H1 (cell line): ENCODE measurements around the gene SLC26A8. TPM values are rescaled to one million over a fixed set of nuclear protein-coding genes. Genes with fewer than 3 reads are reported as not detected.

Source experiments
- CTCF ChIA-PET: fragments of 300-600 bp; sonication (Branson Sonifier 250); formaldehyde crosslinking; loops from one replicate; lab custom pipeline; 2021; ENCODE audit not compliant: partially characterized antibody; lab: Charles Lee
- POLR2A ChIA-PET: fragments of 300-600 bp; sonication (Branson Sonifier 250); formaldehyde crosslinking; loops from one replicate; lab custom pipeline; 2021; ENCODE audit warnings: inconsistent platforms; ENCODE audit not compliant: partially characterized antibody; lab: Charles Lee
- DNase-seq, 2 experiments: peaks; one replicate each; pipeline versions ENCODE4 v3.0.0 to v3.0.0-alpha.2; 2010 to 2022; ENCODE audit warnings: low spot score in 2 of 2, low read depth in 1 of 2, mixed read lengths in 1 of 2
- FAIRE-seq: peaks from 2 replicates; lab custom pipeline; 2011; peaks lifted over from hg19 to GRCh38; lab: Jason Lieb, UNC
- H2AFZ ChIP-seq: 2 replicates; pipeline ENCODE4 v1.8.1; 2012; ENCODE audit warnings: low read length, inconsistent platforms
- H2AK5ac ChIP-seq: 2 replicates; pipeline ENCODE4 v1.6.1; 2013; ENCODE audit warnings: low read depth, low read length
- H2BK120ac ChIP-seq: replicated peaks from 2 replicates; pipeline ENCODE3; 2013; ENCODE audit warnings: low read depth, low read length, inconsistent platforms
- H2BK12ac ChIP-seq: 2 replicates; pipeline ENCODE4 v1.6.1; 2013; ENCODE audit warnings: low read depth, low read length
- H2BK15ac ChIP-seq: 2 replicates; pipeline ENCODE4 v1.6.1; 2013; ENCODE audit warnings: low read length
- H2BK20ac ChIP-seq: 2 replicates; pipeline ENCODE4 v1.6.1; 2013; ENCODE audit warnings: low read length
- H2BK5ac ChIP-seq: 2 replicates; pipeline ENCODE4 v1.6.1; 2013; ENCODE audit warnings: low read depth, low read length
- H3K14ac ChIP-seq: 2 replicates; pipeline ENCODE4 v1.6.1; 2013; ENCODE audit warnings: inconsistent platforms; ENCODE audit not compliant: insufficient read length
- H3K18ac ChIP-seq: 2 replicates; pipeline ENCODE4 v1.6.1; 2013; ENCODE audit warnings: low read length; ENCODE audit errors: extremely low read depth
- H3K23ac ChIP-seq: 2 replicates; pipeline ENCODE4 v1.6.1; 2013; ENCODE audit warnings: inconsistent platforms; ENCODE audit not compliant: insufficient read length
- H3K23me2 ChIP-seq: 2 replicates; pipeline ENCODE4 v1.6.1; 2013; ENCODE audit warnings: low read depth, low read length
- H3K27ac ChIP-seq: 2 replicates; pipeline ENCODE4 v1.6.1; 2011; ENCODE audit warnings: low read depth, low read length, inconsistent platforms
- H3K27me3 ChIP-seq, 4 experiments: replicated peaks in 1 of 4; 1 replicate in 1 of 4; 2 replicates in 3 of 4; pipeline versions ENCODE4 v1.6.1 to v1.8.1; 2011 to 2013; ENCODE audit warnings: low read length in 3 of 4, mild to moderate bottlenecking in 3 of 4, inconsistent platforms in 2 of 4, mixed read lengths in 2 of 4, moderate library complexity in 1 of 4; ENCODE audit not compliant: control insufficient read depth in 3 of 4, insufficient read depth in 3 of 4; ENCODE audit errors: extremely low read depth in 1 of 4
- H3K36me3 ChIP-seq, 4 experiments: 2 replicates each; pipeline versions ENCODE4 v1.6.1 to v1.8.1; 2011 to 2013; ENCODE audit warnings: mild to moderate bottlenecking in 4 of 4, low read length in 3 of 4, moderate library complexity in 2 of 4, control low read depth in 1 of 4, inconsistent platforms in 1 of 4; ENCODE audit not compliant: insufficient read depth in 4 of 4, control insufficient read depth in 2 of 4
- H3K4ac ChIP-seq: replicated peaks from 2 replicates; pipeline ENCODE3; 2013; ENCODE audit warnings: low read length, low read depth, mixed read lengths, inconsistent platforms; ENCODE audit not compliant: insufficient read length
- H3K4me1 ChIP-seq, 4 experiments: replicated peaks in 1 of 4; 1 replicate in 1 of 4; 2 replicates in 3 of 4; pipeline versions ENCODE4 v1.6.1 to v1.8.1; 2011 to 2013; ENCODE audit warnings: low read length in 3 of 4, inconsistent platforms in 2 of 4, mixed read lengths in 1 of 4; ENCODE audit not compliant: insufficient read depth in 4 of 4, control insufficient read depth in 3 of 4
- H3K4me2 ChIP-seq, 2 experiments: 2 replicates each; pipeline versions ENCODE4 v1.6.1 to v1.8.1; 2011 to 2013; ENCODE audit warnings: low read depth in 2 of 2, low read length in 2 of 2, control low read depth in 1 of 2, inconsistent platforms in 1 of 2, mild to moderate bottlenecking in 1 of 2; ENCODE audit not compliant: insufficient read depth in 1 of 2
- H3K4me3 ChIP-seq, 4 experiments: fragments of 200-600, 300-600 bp in 1 of 4; sonication (generic), shearing (Covaris generic), sonication (Bioruptor Twin) in 1 of 4; 2 replicates each; pipeline versions ENCODE4 v1.5.1 to v1.8.1; 2011 to 2016; ENCODE audit warnings: low read length in 4 of 4, low read depth in 3 of 4, control low read depth in 2 of 4, inconsistent platforms in 2 of 4, mild to moderate bottlenecking in 2 of 4, mixed read lengths in 1 of 4, moderate library complexity in 1 of 4; ENCODE audit not compliant: insufficient read depth in 2 of 4; ENCODE audit errors: extremely low read depth in 1 of 4
- H3K56ac ChIP-seq: replicated peaks from 2 replicates; pipeline ENCODE3; 2013; ENCODE audit warnings: low read depth, mild to moderate bottlenecking, mixed read lengths, low read length, inconsistent platforms; ENCODE audit not compliant: insufficient read length
- H3K79me1 ChIP-seq: 2 replicates; pipeline ENCODE4 v1.6.1; 2013; ENCODE audit warnings: low read depth, low read length, control low read depth
- H3K79me2 ChIP-seq, 2 experiments: 2 replicates each; pipeline versions ENCODE4 v1.6.1 to v1.8.1; 2012 to 2013; ENCODE audit warnings: low read length in 2 of 2, mild to moderate bottlenecking in 2 of 2, inconsistent platforms in 1 of 2; ENCODE audit not compliant: insufficient read depth in 2 of 2, control insufficient read depth in 1 of 2
- H3K9ac ChIP-seq, 4 experiments: replicated peaks in 1 of 4; 1 replicate in 1 of 4; 2 replicates in 3 of 4; pipeline versions ENCODE4 v1.6.1 to v1.8.1; 2011 to 2013; ENCODE audit warnings: low read depth in 3 of 4, low read length in 3 of 4, control low read depth in 2 of 4, mild to moderate bottlenecking in 2 of 4, moderate library complexity in 2 of 4, inconsistent platforms in 1 of 4; ENCODE audit errors: extremely low read depth in 1 of 4
- H3K9me3 ChIP-seq, 2 experiments: 2 replicates each; pipeline versions ENCODE4 v1.6.1 to v1.8.1; 2012 to 2013; ENCODE audit warnings: mild to moderate bottlenecking in 2 of 2, moderate library complexity in 2 of 2, control low read depth in 1 of 2, inconsistent platforms in 1 of 2, low read depth in 1 of 2, low read length in 1 of 2, mixed read lengths in 1 of 2; ENCODE audit not compliant: insufficient read depth in 2 of 2
- H4K20me1 ChIP-seq, 2 experiments: replicated peaks in 1 of 2; 2 replicates each; pipeline versions ENCODE3 to v1.8.1; 2011 to 2013; ENCODE audit warnings: inconsistent platforms in 2 of 2, low read length in 2 of 2, mild to moderate bottlenecking in 1 of 2; ENCODE audit not compliant: insufficient read depth in 2 of 2, control insufficient read depth in 1 of 2
- H4K5ac ChIP-seq: 2 replicates; pipeline ENCODE4 v1.6.1; 2013; ENCODE audit warnings: low read length, low read depth, mixed read lengths, inconsistent platforms; ENCODE audit not compliant: insufficient read length
- H4K8ac ChIP-seq: 2 replicates; pipeline ENCODE4 v1.8.0; 2013; ENCODE audit warnings: mild to moderate bottlenecking, moderate library complexity, low read length, inconsistent platforms; ENCODE audit not compliant: insufficient read depth; ENCODE audit errors: extremely low read depth
- H4K91ac ChIP-seq: replicated peaks from 2 replicates; pipeline ENCODE3; 2013; ENCODE audit warnings: low read length, mixed read lengths, inconsistent platforms; ENCODE audit not compliant: insufficient read length
- BRCA1 ChIP-seq: IDR thresholded peaks from 2 replicates; pipeline ENCODE4 v1.6.1; 2012; ENCODE audit warnings: low read depth, low read length, improper control_type of control experiment
- HDAC6 ChIP-seq: IDR thresholded peaks from one replicate; pipeline ENCODE4 v1.7.1; 2012; ENCODE audit warnings: low read depth, mild to moderate bottlenecking, inconsistent platforms, low read length, moderate library complexity
- KDM5A ChIP-seq: fragments of 200-600 bp; IDR thresholded peaks from 2 replicates; pipeline ENCODE4 v1.7.1; 2012; ENCODE audit warnings: mild to moderate bottlenecking, low read length, inconsistent platforms, mixed read lengths
- PHF8 ChIP-seq: fragments of 200-600 bp; sonication (generic); conservative IDR thresholded peaks from 2 replicates; pipeline ENCODE4 v1.7.1; 2012; ENCODE audit warnings: low read depth, mild to moderate bottlenecking, inconsistent platforms, low read length, moderate library complexity
- RBBP5 ChIP-seq: IDR thresholded peaks from 2 replicates; pipeline ENCODE4 v1.7.1; 2012; ENCODE audit warnings: low read depth, mild to moderate bottlenecking, inconsistent platforms, low read length, moderate library complexity, borderline replicate concordance
- SP2 ChIP-seq: IDR thresholded peaks from 2 replicates; pipeline ENCODE4 v1.6.1; 2012; ENCODE audit warnings: mild to moderate bottlenecking, low read length, inconsistent platforms
- USF2 ChIP-seq: IDR thresholded peaks from 2 replicates; pipeline ENCODE4 v1.6.1; 2011; ENCODE audit warnings: low read length, improper control_type of control experiment
- WGBS, 2 experiments: shearing (Covaris generic) in 1 of 2; methylation state at CpG; one replicate each; pipeline versions ENCODE4 v1.1.6 to v1.1.7; 2013 to 2015; ENCODE audit warnings: low lambda C conversion rate in 2 of 2, mixed read lengths in 2 of 2, inconsistent platforms in 1 of 2, low coverage in 1 of 2, missing lambda C conversion rate in 1 of 2; ENCODE audit not compliant: insufficient replicate concordance in 2 of 2, insufficient coverage in 1 of 2, insufficient read length in 1 of 2; ENCODE audit errors: extremely low coverage in 1 of 2, missing lambda C conversion rate in 1 of 2; 5-methylcytosine and 5-hydroxymethylcytosine counted together
- polyA plus RNA-seq, 7 experiments: library from polyadenylated mRNA; depleted of rRNA in 3 of 7; stranded (reverse) in 5 of 7; unstranded in 2 of 7; fragments of >200 nt in 5 of 7; fragments of 200-250 nt in 2 of 7; gene quantifications; 1 replicate in 5 of 7; 2 replicates in 1 of 7; 4 replicates in 1 of 7; pipeline versions ENCODE4 v1.2.1 to v1.2.3, GENCODE V29; 2011 to 2013; ENCODE audit warnings: missing spikeins in 2 of 7, mixed read lengths in 2 of 7
- total RNA-seq: library from RNA; stranded (reverse); fragmentation: NEBNext Ultra II Directional; extraction: Animal tissue kit (Norgen Biotek cat#: 25700); gene quantifications from 2 replicates; pipeline ENCODE4 v1.2.1, GENCODE V29; 2021

The SLC26A8 gene
- total and polyA plus RNA-seq, 2 of the 8 experiments (the other 6 are each of a cell fraction or from before 2014, with no cell fraction given): 0.56 to 0.57 TPM

- no peak overlapping the region for H2BK20ac ChIP-seq
- H4K8ac ChIP-seq: no peak overlapping the region
- no peaks in the 10 kb centered on the region; a peak in 1 of 4 replicates for H3K9me3 ChIP-seq
- no peak overlapping the region for H3K9ac ChIP-seq
- peaks cover 0 to 4% (median 1%) of the 10 kb centered on the region in 4 experiments; a peak in 5 of 7 replicates for H3K4me1 ChIP-seq
- no peak overlapping the region for H3K23ac ChIP-seq
- no peak overlapping the region for H4K91ac ChIP-seq
- WGBS, 2 experiments: 85% methylated on average over 5 of the region's 5 CpGs; no CpG with 5 or more reads in 1 of the 2 experiments
- no peak overlapping the region for H2BK12ac ChIP-seq
- no peak overlapping the region for H3K56ac ChIP-seq
- peaks cover 0 to 3% (median 0%) of the 10 kb centered on the region in 4 experiments; a peak in 1 of 7 replicates for H3K27me3 ChIP-seq
- POLR2A ChIA-PET: no interaction called here
- no peak overlapping the region for H2AK5ac ChIP-seq
- no peak overlapping the region for H2AFZ ChIP-seq
- H3K14ac ChIP-seq: no peak overlapping the region
- H3K4me2 ChIP-seq: no peak overlapping the region
- H2BK15ac ChIP-seq: no peak overlapping the region
- DNase-seq (no peak), FAIRE-seq (no peak)
- H3K4me3 ChIP-seq: no peak overlapping the region
- no peaks in the 10 kb centered on the region for H3K79me2 ChIP-seq
- H4K5ac ChIP-seq: no peak overlapping the region
- no peaks in the 10 kb centered on the region for H3K36me3 ChIP-seq
- no peak overlapping the region for H3K18ac ChIP-seq
- TF ChIP-seq BRCA1: no peak
- TF ChIP-seq SP2: no peak
- no peak for TF ChIP-seq KDM5A
- TF ChIP-seq PHF8: no peak
- TF ChIP-seq RBBP5: no peak
- no peak for TF ChIP-seq USF2
- no peak for TF ChIP-seq HDAC6
- H4K20me1 ChIP-seq: no peaks in the 10 kb centered on the region
- H2BK120ac ChIP-seq: no peak overlapping the region
- no peak overlapping the region for H3K4ac ChIP-seq
- CTCF ChIA-PET: interaction anchor here (1.6 kb wide), 1 partner anchor 15 kb away, joined by 4 read pairs; no protein-coding TSS in a partner anchor
- no peak overlapping the region for H3K27ac ChIP-seq
- peaks cover 2% of the 10 kb centered on the region; the same call in 1 of the 2 replicates for H3K23me2 ChIP-seq
- H3K79me1 ChIP-seq: no peaks in the 10 kb centered on the region
- H2BK5ac ChIP-seq: no peak overlapping the region
These were observed 89.0 kb downstream of the SLC26A8 start for GRCh38 chr6:35935469-35935868.
